Measurements from ENCODE around the gene EFHC1. TPM values are rescaled to one million over a fixed set of nuclear protein-coding genes. Genes with fewer than 3 reads are reported as not detected.

EFHC1 gene
- total RNA-seq, 1 donor from 2014 or later: 43.7 TPM

- Mint-ChIP-seq H3K9me3 (no peaks in the 10 kb centered on the region), H3K27ac (ENCODE audit: unreplicated experiment) (no peak overlapping the region), H3K36me3 (ENCODE audit: low read depth) (no peaks in the 10 kb centered on the region), H3K27me3 (ENCODE audit: low read depth) (no peaks in the 10 kb centered on the region), H3K4me3 (peak overlapping the region; percentile 8), H3K4me1 (peaks cover 80% of the 10 kb centered on the region)
- no peak for TF ChIP-seq CTCF (conservative IDR thresholded peaks at IDR 0.05)
- DNase-seq (ENCODE audit: low read depth, low spot score): no peak
Measured at GRCh38 chr6:52572536-52572935, 152.4 kb downstream of the EFHC1 start.

GRCh38 chr6:52573295-52573694, 153.2 kb downstream of the EFHC1 start:
- H3K36me3 Mint-ChIP-seq (ENCODE audit: low read depth): no peaks in the 10 kb centered on the region
- no peaks in the 10 kb centered on the region for H3K27me3 Mint-ChIP-seq (ENCODE audit: low read depth)
- no peaks in the 10 kb centered on the region for H3K9me3 Mint-ChIP-seq
- H3K27ac Mint-ChIP-seq (ENCODE audit: unreplicated experiment): no peak overlapping the region
- no peak for DNase-seq (ENCODE audit: low read depth, low spot score)
- TF ChIP-seq CTCF (conservative IDR thresholded peaks at IDR 0.05): no peak
- peaks cover 81% of the 10 kb centered on the region for H3K4me1 Mint-ChIP-seq
- H3K4me3 Mint-ChIP-seq: peak overlapping the region; percentile 89

Other genes with a start within 250 kb of the EFHC1 start
- not detected in 2 replicates for gene IL17A, start 234.0 kb upstream of the EFHC1 start, total RNA-seq
- not detected in 2 replicates for gene IL17F, start 175.8 kb upstream of the EFHC1 start, total RNA-seq
- 210 and 211 TPM in 2 replicates for gene MCM3, start 135.6 kb upstream of the EFHC1 start, total RNA-seq
- 10.5 and 10.7 TPM in 2 replicates for gene PAQR8, start 58.2 kb upstream of the EFHC1 start, total RNA-seq
- gene TRAM2, start 156.7 kb downstream of the EFHC1 start, total RNA-seq: 20.2 and 20.4 TPM in 2 replicates